Stimulated activated CD8-positive, alpha-beta memory T cell treated with anti-CD3 and anti-CD28 coated beads, Interleukin-15, amount 100 ng/mL, for 4 hours (primary cell): ENCODE measurements around the gene VPS50.
"Not testable (repeated sequence)": the region's sequence is repeated elsewhere in the genome, so short reads cannot be mapped to it uniquely, and the experiment has no call there.

Experiments used
- DNase-seq, 2 donors: peaks; one replicate each; pipeline ENCODE4 v3.0.0-alpha.2; 2020; ENCODE audit warnings: low read depth in 2 of 2

The VPS50 gene

GRCh38 chr7:93239824-93240223, 7.7 kb downstream of the VPS50 start:
- no peak for DNase-seq

DNA sequence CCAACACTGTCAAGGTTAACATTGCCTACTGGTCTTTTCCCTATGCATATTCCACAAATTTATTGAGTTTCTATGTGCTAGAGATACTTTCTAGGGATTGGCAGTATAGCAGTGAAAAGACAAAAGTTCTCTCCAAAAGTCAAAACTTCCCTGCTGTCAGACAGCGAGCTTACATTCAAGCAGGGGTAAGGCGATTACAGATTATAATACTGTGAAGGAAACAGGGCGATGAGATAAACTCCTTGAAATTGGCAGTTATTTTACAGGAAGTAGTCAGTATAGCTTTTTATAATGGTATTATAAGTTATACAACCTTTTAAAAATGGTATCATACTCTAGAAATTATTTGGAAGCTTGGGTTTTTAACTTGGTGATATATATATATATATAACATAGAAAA, 9.9 kb downstream of the VPS50 start:
- no peak for DNase-seq

- DNase-seq, result no peak
These were observed 13.6 kb downstream of the VPS50 start for GRCh38 chr7:93245525-93246432.

GRCh38 chr7:93249491-93250148, 17.5 kb downstream of the VPS50 start:
- DNase-seq, result no peak

- no peak for DNase-seq
These were observed 26.5 kb downstream of the VPS50 start for GRCh38 chr7:93258661-93259060.

DNA sequence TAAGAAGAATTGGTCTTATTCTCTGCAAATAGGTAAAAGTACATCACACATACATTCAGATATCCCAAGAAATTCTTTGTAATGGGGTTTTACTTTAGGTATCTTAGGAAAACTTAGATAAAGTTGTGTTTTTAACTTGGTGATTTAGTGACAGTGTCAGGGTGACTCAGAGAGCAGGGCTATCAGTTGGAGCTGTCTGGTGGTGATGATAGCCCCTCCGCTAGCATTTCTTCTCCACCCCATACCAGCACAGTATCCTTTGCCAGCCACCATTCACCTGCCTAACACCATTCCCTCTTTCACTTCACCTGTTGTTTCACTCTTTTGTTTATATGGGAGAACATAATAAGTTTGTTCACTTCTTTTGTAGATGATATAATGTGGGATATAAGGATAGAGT, 30.4 kb downstream of the VPS50 start:
- no peak for DNase-seq

DNA sequence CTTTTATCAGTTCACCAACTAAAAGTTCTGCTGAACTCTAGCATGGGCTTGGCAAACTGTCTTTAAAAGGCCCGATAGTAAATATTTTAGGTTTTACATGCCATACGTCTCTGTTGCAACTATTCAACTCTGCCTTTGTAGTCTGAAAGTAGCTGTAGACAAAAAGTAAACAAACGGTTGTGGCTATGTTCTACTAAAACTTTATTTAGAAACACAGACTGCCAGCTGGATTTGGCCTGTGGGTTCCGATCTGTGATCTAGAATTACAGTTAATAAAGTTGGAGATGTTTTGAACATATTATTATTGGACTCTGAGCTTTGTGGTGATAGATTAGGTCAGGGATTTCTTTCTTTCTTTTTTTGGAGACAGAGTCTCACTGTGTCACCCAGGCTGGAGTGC, 33.1 kb downstream of the VPS50 start:
- DNase-seq, result no peak

DNA sequence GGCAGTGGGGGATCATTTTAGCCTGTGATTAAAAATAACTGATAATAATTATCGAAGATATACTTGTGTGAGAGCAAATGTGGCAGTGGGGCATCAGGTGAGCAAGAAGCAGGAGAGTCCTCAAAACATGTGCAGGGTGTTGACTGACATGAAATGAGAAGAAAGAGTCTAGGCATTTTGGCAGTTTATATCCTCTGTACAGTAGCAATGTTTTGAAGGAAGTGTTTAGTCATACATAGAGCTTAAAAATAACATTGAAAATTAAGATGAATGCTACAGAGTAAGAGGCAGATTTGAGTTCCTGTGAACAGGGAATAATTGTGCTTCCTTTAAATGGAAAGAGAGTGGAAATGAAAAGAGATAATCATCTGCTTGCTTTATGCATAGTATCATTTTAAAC, 47.4 kb downstream of the VPS50 start:
- no peak for DNase-seq

GRCh38 chr7:93284908-93285307, 52.7 kb downstream of the VPS50 start:
- DNase-seq, result no peak

GRCh38 chr7:93293229-93293628, 61.1 kb downstream of the VPS50 start:
- DNase-seq, result no peak

- DNase-seq, result no peak
These were observed 66.0 kb downstream of the VPS50 start for GRCh38 chr7:93298206-93298605.

DNA sequence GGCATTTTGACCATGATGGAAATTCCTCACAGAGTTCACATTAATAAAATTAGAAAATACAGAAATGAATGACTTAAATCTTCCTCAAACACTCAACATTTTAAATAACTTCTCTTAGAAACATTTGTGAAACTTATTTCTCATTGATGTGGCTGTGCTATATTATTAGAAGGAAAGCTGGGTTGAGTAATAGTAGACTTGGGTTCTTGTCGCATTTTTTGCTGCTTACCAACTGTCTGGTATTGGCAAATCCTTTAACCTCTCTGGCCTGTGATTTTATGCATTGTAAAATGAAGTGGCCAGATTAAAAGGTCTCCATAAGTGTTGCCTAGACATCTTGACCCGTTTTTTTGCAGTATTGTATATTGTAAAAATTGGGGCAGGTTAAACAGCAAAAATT, 66.5 kb downstream of the VPS50 start:
- DNase-seq, result no peak

GRCh38 chr7:93301736-93302135, 69.6 kb downstream of the VPS50 start:
- no peak for DNase-seq

- DNase-seq, result no peak
These were observed 75.0 kb downstream of the VPS50 start for GRCh38 chr7:93307131-93307660.

- DNase-seq, result no peak
These were observed 75.8 kb downstream of the VPS50 start for GRCh38 chr7:93307943-93308342.

GRCh38 chr7:93310346-93310745, 78.2 kb downstream of the VPS50 start:
- no peak for DNase-seq

DNA sequence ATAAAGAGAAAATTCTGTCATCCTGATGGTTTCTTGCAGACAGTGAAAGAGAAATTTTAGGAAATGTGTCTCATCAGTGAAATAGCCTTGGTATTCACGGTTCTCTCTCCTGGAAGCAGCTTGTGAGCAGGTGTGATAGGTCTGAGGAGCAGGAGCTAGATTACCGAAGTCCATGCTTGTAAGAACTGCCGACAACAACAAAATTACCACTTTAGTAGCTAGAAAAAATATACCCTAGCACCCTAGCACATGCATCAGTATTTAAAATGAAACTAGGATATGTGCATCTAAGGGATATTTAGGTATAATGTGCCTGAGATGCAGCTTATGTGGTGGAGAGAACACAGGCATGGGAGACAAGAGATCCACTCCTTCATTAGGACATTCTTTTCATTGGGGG, 82.3 kb downstream of the VPS50 start:
- DNase-seq, result no peak

DNA sequence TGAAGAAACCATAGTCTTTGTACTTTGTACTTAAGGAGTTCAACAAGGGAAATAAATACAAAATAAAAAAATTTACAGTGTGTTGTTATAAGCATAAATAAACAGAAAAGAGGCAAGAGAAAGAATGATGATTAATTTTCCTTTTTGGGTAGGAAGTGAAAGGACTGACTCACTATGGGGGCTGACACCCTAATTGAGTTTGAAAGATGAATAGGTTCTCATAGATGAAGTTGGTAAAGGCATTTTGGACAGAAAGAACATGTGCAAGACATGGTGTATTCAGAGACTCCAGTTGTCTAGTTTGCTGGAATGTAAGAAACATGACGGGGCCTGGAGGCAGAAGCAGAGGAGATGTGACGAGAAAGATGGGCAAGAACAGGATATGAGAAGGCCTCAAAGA, 83.7 kb downstream of the VPS50 start:
- no peak for DNase-seq

DNA sequence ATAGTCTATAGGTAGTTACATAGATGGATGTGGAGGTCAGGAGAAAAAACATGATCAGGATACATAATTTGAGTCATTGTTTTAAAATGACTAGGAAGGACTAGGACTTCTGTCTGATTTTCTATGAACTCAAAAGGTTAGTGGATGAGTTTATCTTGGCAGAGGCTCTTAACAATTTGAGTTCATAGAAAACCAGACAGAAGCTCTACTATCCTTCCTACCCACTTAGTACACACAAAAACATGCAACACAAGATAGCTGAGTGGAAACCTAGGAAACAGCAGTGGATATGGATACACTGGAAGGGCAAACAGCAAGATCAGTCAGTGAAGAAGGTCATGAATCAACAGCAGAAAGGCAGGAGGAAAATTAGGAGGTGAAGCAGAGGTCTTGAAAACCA, 84.6 kb downstream of the VPS50 start:
- DNase-seq, result no peak

DNA sequence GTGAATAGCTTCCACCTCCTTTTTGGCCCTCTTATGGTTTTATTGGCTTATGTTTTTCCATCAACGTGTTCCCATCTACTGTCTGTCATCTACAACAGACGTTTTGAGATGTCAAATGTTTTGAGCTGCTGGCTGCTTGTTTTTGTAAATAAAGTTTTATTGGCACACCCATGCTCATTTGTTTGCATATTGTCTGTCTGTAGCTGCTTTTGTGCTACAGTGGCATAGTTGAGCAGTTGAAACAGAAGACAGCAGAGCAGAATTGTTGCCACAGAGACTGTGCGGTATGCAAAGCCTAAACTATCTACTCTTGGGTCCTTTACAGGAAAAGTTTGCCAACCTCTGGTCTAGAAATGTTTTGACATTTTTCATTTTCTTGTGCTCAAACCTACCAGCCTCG, 88.7 kb downstream of the VPS50 start:
- DNase-seq, result no peak

DNA sequence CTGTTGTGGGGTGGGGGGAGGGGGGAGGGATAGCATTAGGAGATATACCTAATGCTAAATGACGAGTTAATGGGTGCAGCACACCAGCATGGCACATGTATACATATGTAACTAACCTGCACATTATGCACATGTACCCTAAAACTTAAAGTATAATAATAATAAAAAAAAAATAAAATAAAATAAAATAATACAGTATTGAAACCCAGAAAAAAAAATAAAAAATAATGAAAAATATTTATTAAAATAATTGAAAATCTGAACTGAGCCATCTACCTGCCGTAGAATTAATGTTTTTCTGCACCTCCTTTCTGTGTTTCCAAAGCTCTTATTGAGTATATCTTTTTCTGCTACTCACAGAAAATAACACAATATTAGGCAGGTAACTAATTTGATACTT, 94.1 kb downstream of the VPS50 start:
- DNase-seq, result not testable (repeated sequence)

- no peak for DNase-seq
These were observed 95.0 kb downstream of the VPS50 start for GRCh38 chr7:93327006-93327633.

DNA sequence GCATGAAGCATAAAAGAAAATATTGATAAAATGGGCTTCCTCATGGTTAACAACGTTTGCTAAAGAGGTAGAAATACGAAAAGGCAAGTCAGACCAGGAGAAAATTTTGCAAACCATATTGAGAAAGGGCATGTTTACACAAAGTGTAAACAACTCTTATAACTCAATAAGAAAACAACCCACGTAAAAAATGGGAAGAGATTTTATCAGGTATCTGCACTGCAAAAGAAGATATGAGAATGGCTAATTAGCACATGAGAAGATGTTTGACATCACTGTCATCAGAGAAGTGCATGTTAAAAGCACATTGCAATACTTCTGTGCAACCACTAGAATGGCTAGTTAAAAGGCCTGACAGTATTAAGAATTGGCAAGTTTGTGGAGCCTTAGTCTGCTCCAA, 99.5 kb downstream of the VPS50 start:
- DNase-seq, result no peak
